HK-2 (cell line): ENCODE measurements around the gene ZC3H12C.

Experiments
- DNase-seq: peaks from one replicate; pipeline ENCODE4 v3.0.0-alpha.2; 2018; ENCODE audit not compliant: unreplicated experiment

Gene ZC3H12C

GRCh38 chr11:110077346-110077745 lies 15.8 kb upstream of the ZC3H12C start:
- no peak for DNase-seq

- DNase-seq: no peak
Observed at GRCh38 chr11:110077831-110078325, 15.3 kb upstream of the ZC3H12C start.

GRCh38 chr11:110078923-110079544 lies 14.2 kb upstream of the ZC3H12C start:
- DNase-seq: no peak

- no peak for DNase-seq
Observed at GRCh38 chr11:110079726-110080125, 13.5 kb upstream of the ZC3H12C start.

GRCh38 chr11:110081462-110082376 lies 11.5 kb upstream of the ZC3H12C start:
- DNase-seq: no peak

- DNase-seq: no peak
Observed at GRCh38 chr11:110082899-110083298, 10.3 kb upstream of the ZC3H12C start.

GRCh38 chr11:110085255-110085838 lies 7.8 kb upstream of the ZC3H12C start:
- no peak for DNase-seq

- no peak for DNase-seq
Observed at GRCh38 chr11:110086892-110087309, 6.3 kb upstream of the ZC3H12C start.

GRCh38 chr11:110087812-110088534 lies 5.2 kb upstream of the ZC3H12C start:
- DNase-seq: no peak

- no peak for DNase-seq
Observed at GRCh38 chr11:110088535-110089344, 4.5 kb upstream of the ZC3H12C start.

GRCh38 chr11:110089617-110090282 lies 3.4 kb upstream of the ZC3H12C start:
- no peak for DNase-seq

GRCh38 chr11:110090466-110091026 lies 2.6 kb upstream of the ZC3H12C start:
- DNase-seq: no peak

- no peak for DNase-seq
Observed at GRCh38 chr11:110092111-110092514, 1.1 kb upstream of the ZC3H12C start.

GRCh38 chr11:110093407-110094297 lies 460 bp downstream of the ZC3H12C start:
- DNase-seq: peak; percentile 52

GRCh38 chr11:110094298-110095285 lies 1.4 kb downstream of the ZC3H12C start:
- no peak for DNase-seq

GRCh38 chr11:110095554-110095953 lies 2.4 kb downstream of the ZC3H12C start:
- no peak for DNase-seq

- DNase-seq: no peak
Observed at GRCh38 chr11:110096496-110096895, 3.3 kb downstream of the ZC3H12C start.

GRCh38 chr11:110097459-110098012 lies 4.3 kb downstream of the ZC3H12C start:
- no peak for DNase-seq
